ENCODE results near the gene ITGAE. TPM values are rescaled to one million over a fixed set of nuclear protein-coding genes. Genes with fewer than 3 reads are reported as not detected.

The ITGAE gene
- total RNA-seq, 1 donor from 2014 or later = 47.5 TPM

DNA sequence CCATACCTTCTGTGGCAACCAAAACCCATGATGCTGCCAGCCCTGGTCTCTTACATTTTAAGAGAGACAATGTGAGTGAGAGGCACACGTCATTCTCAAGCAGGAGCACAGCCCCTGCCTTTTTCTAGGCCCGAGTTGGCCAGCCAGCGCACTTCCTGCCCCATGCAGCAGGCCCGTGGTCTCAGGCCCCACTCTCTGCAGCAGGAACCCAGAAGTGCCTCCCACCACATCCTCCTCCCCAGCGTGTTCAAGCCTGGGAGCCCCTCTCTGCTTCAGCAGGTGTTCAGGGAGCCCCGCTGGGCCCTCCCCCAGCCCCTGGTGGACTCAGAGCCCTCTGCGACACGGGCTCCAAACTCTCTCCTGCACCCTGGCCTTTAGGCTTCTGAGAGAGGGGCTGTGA lies 30.5 kb downstream of the ITGAE start:
- H2AFZ ChIP-seq (replicated peaks) = no peak overlapping the region
- TF ChIP-seq EZH2phosphoT487 (IDR thresholded peaks at IDR 0.05) (no peak), CTCF (IDR thresholded peaks at IDR 0.05) (no peak), EZH2 (IDR thresholded peaks at IDR 0.05) (no peak)
- peak; percentile 15 for DNase-seq (ENCODE audit: low spot score)

GRCh38 chr17:3768769-3769168 lies 32.2 kb downstream of the ITGAE start:
- no peaks in the 10 kb centered on the region for H3K27me3 ChIP-seq
- no peaks in the 10 kb centered on the region for H3K79me2 ChIP-seq (ENCODE audit: low read depth)
- Mint-ChIP-seq H3K4me3 (no peak overlapping the region), H3K4me1 (peaks cover 21% of the 10 kb centered on the region), H3K27ac (peak overlapping the region; percentile 10), H3K9me3 (no peaks in the 10 kb centered on the region), H3K36me3 (no peaks in the 10 kb centered on the region), H3K27me3 (ENCODE audit: insufficient read depth, low read depth) (peaks cover 15% of the 10 kb centered on the region)
- no peak overlapping the region for H3K4me3 ChIP-seq
- no peak for DNase-seq (ENCODE audit: low spot score)
- no peaks in the 10 kb centered on the region for H3K36me3 ChIP-seq
- H3K27ac ChIP-seq = no peak overlapping the region
- H3F3A ChIP-seq (ENCODE audit: low read depth) = no peaks in the 10 kb centered on the region
- H3K4me1 ChIP-seq = no peaks in the 10 kb centered on the region
- no peak overlapping the region for H3K9ac ChIP-seq
- no peak overlapping the region for H3K4me2 ChIP-seq
- peak overlapping the region; percentile 79 for H2AFZ ChIP-seq (replicated peaks)
- H3K9me3 ChIP-seq (ENCODE audit: low read depth) = no peaks in the 10 kb centered on the region
- TF ChIP-seq EZH2phosphoT487 (IDR thresholded peaks at IDR 0.05) (no peak), CTCF (IDR thresholded peaks at IDR 0.05) (no peak), EZH2 (IDR thresholded peaks at IDR 0.05) (no peak)
- no peaks in the 10 kb centered on the region for H4K20me1 ChIP-seq (ENCODE audit: low read depth)

More for the DNA sequence above, 30.5 kb downstream of the ITGAE start:
- H3K27ac Mint-ChIP-seq = peak overlapping the region; percentile 23
- H3K4me2 ChIP-seq = no peak overlapping the region
- no peaks in the 10 kb centered on the region for H3F3A ChIP-seq (ENCODE audit: low read depth)
- no peaks in the 10 kb centered on the region for H3K79me2 ChIP-seq (ENCODE audit: low read depth)
- no peaks in the 10 kb centered on the region for H3K36me3 Mint-ChIP-seq
- no peaks in the 10 kb centered on the region for H3K9me3 ChIP-seq (ENCODE audit: low read depth)
- H3K9ac ChIP-seq = no peak overlapping the region
- H3K27me3 Mint-ChIP-seq (ENCODE audit: insufficient read depth, low read depth) = peaks cover 15% of the 10 kb centered on the region
- H3K4me1 Mint-ChIP-seq = peaks cover 21% of the 10 kb centered on the region
- no peaks in the 10 kb centered on the region for H4K20me1 ChIP-seq (ENCODE audit: low read depth)
- no peak overlapping the region for H3K4me3 ChIP-seq
- H3K27ac ChIP-seq = no peak overlapping the region
- no peak overlapping the region for H3K4me3 Mint-ChIP-seq
- H3K4me1 ChIP-seq = no peaks in the 10 kb centered on the region
- no peaks in the 10 kb centered on the region for H3K9me3 Mint-ChIP-seq
- H3K27me3 ChIP-seq = no peaks in the 10 kb centered on the region
- no peaks in the 10 kb centered on the region for H3K36me3 ChIP-seq

DNA sequence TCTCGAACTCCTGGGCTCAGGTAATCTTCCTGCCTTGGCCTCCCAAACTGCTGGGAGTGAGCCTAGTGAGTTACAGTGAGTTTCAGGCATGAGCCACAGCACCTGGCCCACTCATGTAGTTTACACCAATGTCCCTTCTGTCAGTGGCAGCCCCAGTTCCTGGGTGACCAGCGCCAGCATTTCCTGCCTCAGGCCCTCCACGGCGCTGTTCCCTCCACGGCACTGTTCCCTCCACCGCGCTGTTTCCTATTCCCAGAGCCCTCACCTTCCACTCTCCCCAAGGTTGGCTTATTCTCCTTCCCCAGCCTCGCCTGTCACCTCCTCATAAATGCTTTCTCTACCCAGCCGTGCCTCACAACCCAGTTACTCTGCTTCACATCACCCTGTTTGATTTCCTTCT lies 32.6 kb downstream of the ITGAE start:
- Histone ChIP-seq H4K20me1 (ENCODE audit: low read depth) (no peaks in the 10 kb centered on the region), H3K9me3 (ENCODE audit: low read depth) (no peaks in the 10 kb centered on the region), H3K9ac (no peak overlapping the region), H3K79me2 (ENCODE audit: low read depth) (no peaks in the 10 kb centered on the region), H2AFZ (replicated peaks) (peak overlapping the region; percentile 79), H3K4me2 (no peak overlapping the region), H3F3A (ENCODE audit: low read depth) (no peaks in the 10 kb centered on the region), H3K27me3 (no peaks in the 10 kb centered on the region), H3K27ac (no peak overlapping the region), H3K4me1 (no peaks in the 10 kb centered on the region), H3K36me3 (no peaks in the 10 kb centered on the region), H3K4me3 (no peak overlapping the region)
- Mint-ChIP-seq H3K9me3 (no peaks in the 10 kb centered on the region), H3K27me3 (ENCODE audit: insufficient read depth, low read depth) (peaks cover 15% of the 10 kb centered on the region), H3K36me3 (no peaks in the 10 kb centered on the region), H3K27ac (peak overlapping the region; percentile 10), H3K4me3 (no peak overlapping the region), H3K4me1 (peaks cover 21% of the 10 kb centered on the region)
- no peak for DNase-seq (ENCODE audit: low spot score)
- TF ChIP-seq CTCF (IDR thresholded peaks at IDR 0.05) (no peak), EZH2phosphoT487 (IDR thresholded peaks at IDR 0.05) (no peak), EZH2 (IDR thresholded peaks at IDR 0.05) (no peak)
